OCI-LY1 (cell line): ENCODE results near the gene HAS3.

ENCODE experiments used
- H2AFZ ChIP-seq: fragments of 200-600 bp; sonication (generic), shearing (Covaris generic); 2 replicates; pipeline ENCODE4 v1.6.0; 2014; ENCODE audit warnings: antibody characterized with exemption, mild to moderate bottlenecking, low read length
- H3F3A ChIP-seq: fragments of 200-600 bp; sonication (generic), shearing (Covaris generic); 2 replicates; pipeline ENCODE4 v1.6.0; 2014; ENCODE audit warnings: mild to moderate bottlenecking, antibody characterized with exemption, low read length, moderate library complexity; ENCODE audit not compliant: insufficient read depth
- H3K27ac ChIP-seq: fragments of 200-600 bp; sonication (generic); 2 replicates; pipeline ENCODE4 v1.5.1; 2014; ENCODE audit warnings: low read length, mixed run types, mild to moderate bottlenecking, low read depth; ENCODE audit not compliant: poor library complexity, severe bottlenecking
- H3K27me3 ChIP-seq: fragments of 200-600 bp; sonication (generic); 2 replicates; pipeline ENCODE4 v1.6.0; 2014; ENCODE audit warnings: antibody characterized with exemption, mild to moderate bottlenecking, low read length, moderate library complexity; ENCODE audit not compliant: insufficient read depth
- H3K36me3 ChIP-seq: fragments of 200-600 bp; sonication (generic); 2 replicates; pipeline ENCODE4 v1.6.1; 2014; ENCODE audit warnings: mild to moderate bottlenecking, antibody characterized with exemption, low read length, moderate library complexity, mixed read lengths; ENCODE audit not compliant: insufficient read depth
- H3K4me1 ChIP-seq: fragments of 200-600 bp; sonication (generic); 2 replicates; pipeline ENCODE4 v1.5.1; 2014; ENCODE audit warnings: mild to moderate bottlenecking, low read length, moderate library complexity; ENCODE audit not compliant: insufficient read depth, severe bottlenecking
- H3K4me2 ChIP-seq: fragments of 200-600 bp; sonication (generic), shearing (Covaris generic); 2 replicates; pipeline ENCODE4 v1.6.1; 2014; ENCODE audit warnings: low read length
- H3K4me3 ChIP-seq: fragments of 200-600 bp; sonication (generic); 2 replicates; pipeline ENCODE4 v1.5.1; 2014; ENCODE audit warnings: low read length, low read depth, mild to moderate bottlenecking, mixed read lengths; ENCODE audit not compliant: poor library complexity, severe bottlenecking
- H3K79me2 ChIP-seq: fragments of 200-600 bp; shearing (Covaris generic); 2 replicates; pipeline ENCODE4 v1.6.1; 2016; ENCODE audit warnings: mixed run types, low read length, mixed read lengths; ENCODE audit not compliant: insufficient read depth
- H3K9ac ChIP-seq: fragments of 200-600 bp; sonication (generic), shearing (Covaris generic); 2 replicates; pipeline ENCODE4 v1.6.1; 2014; ENCODE audit warnings: mild to moderate bottlenecking, low read length, mixed read lengths
- H3K9me2 ChIP-seq: fragments of 200-600 bp; sonication (generic), shearing (Covaris generic); 2 replicates; pipeline ENCODE4 v1.6.1; 2014; ENCODE audit warnings: low read depth, mild to moderate bottlenecking, low read length, mixed read lengths
- H3K9me3 ChIP-seq: fragments of 200-600 bp; shearing (Covaris generic); 2 replicates; pipeline ENCODE4 v1.6.1; 2014; ENCODE audit warnings: low read length, mixed read lengths
- H4K20me1 ChIP-seq: fragments of 200-600 bp; sonication (generic), shearing (Covaris generic); 2 replicates; pipeline ENCODE4 v1.6.0; 2016; ENCODE audit warnings: mild to moderate bottlenecking, low read length; ENCODE audit not compliant: insufficient read depth
- CTCF ChIP-seq: fragments of 200-600 bp; sonication (generic), shearing (Covaris generic); IDR thresholded peaks from 2 replicates; pipeline ENCODE4 v1.5.1; 2017; ENCODE audit warnings: mild to moderate bottlenecking, antibody characterized with exemption, low read length, moderate library complexity, mixed read lengths
- EZH2 ChIP-seq: fragments of 200-600 bp; sonication (generic), shearing (Covaris generic); IDR thresholded peaks from 2 replicates; pipeline ENCODE4 v1.8.0; 2017; ENCODE audit warnings: borderline replicate concordance, mixed run types, mild to moderate bottlenecking, antibody characterized with exemption, low read length, moderate library complexity, mixed read lengths

HAS3 gene

GRCh38 chr16:69105501-69106361 is at the start of gene HAS3:
Gene HAS3, plus strand, starts transcription at chr16:69105653. Its CDS starts 3,743 bp downstream, at chr16:69109396.
- Histone ChIP-seq H3K4me3 (peak within 1 kb of the TSS; percentile 62), H3K9ac (peak within 1 kb of the TSS; percentile 39; the same call in 1 of the 2 replicates), H3K4me1 (peaks cover 17% of the 10 kb centered on the region), H3K27me3 (peaks cover 10% of the 10 kb centered on the region), H3K36me3 (peaks cover 5% of the 10 kb centered on the region; the same call in 1 of the 2 replicates), H4K20me1 (no peaks in the 10 kb centered on the region), H3K4me2 (peak within 1 kb of the TSS; percentile 85), H3F3A (no peaks in the 10 kb centered on the region), H3K9me3 (no peaks in the 10 kb centered on the region), H3K27ac (no peak within 1 kb of the TSS), H3K9me2 (no peaks in the 10 kb centered on the region), H2AFZ (no peak within 1 kb of the TSS), H3K79me2 (no peaks in the 10 kb centered on the region)
- no peak for TF ChIP-seq EZH2
- TF ChIP-seq CTCF = peak; percentile 42; the same call in 1 of the 2 replicates

GRCh38 chr16:69055980-69056379 is 49.5 kb upstream of the HAS3 start:
- no peak overlapping the region for H3K4me3 ChIP-seq
- no peak overlapping the region for H3K27ac ChIP-seq
- H3K9me3 ChIP-seq = no peaks in the 10 kb centered on the region
- no peak for TF ChIP-seq EZH2
- TF ChIP-seq CTCF = no peak
- H3K4me2 ChIP-seq = no peak overlapping the region
- no peaks in the 10 kb centered on the region for H3K36me3 ChIP-seq
- H3F3A ChIP-seq = no peaks in the 10 kb centered on the region
- no peaks in the 10 kb centered on the region for H3K9me2 ChIP-seq
- H2AFZ ChIP-seq = no peak overlapping the region
- H4K20me1 ChIP-seq = no peaks in the 10 kb centered on the region
- H3K27me3 ChIP-seq = no peaks in the 10 kb centered on the region
- H3K79me2 ChIP-seq = no peaks in the 10 kb centered on the region
- H3K4me1 ChIP-seq = no peaks in the 10 kb centered on the region
- H3K9ac ChIP-seq = no peak overlapping the region

GRCh38 chr16:69056421-69056820 is 49.0 kb upstream of the HAS3 start:
- no peaks in the 10 kb centered on the region for H3K9me2 ChIP-seq
- H3K79me2 ChIP-seq = no peaks in the 10 kb centered on the region
- no peaks in the 10 kb centered on the region for H4K20me1 ChIP-seq
- no peak overlapping the region for H2AFZ ChIP-seq
- no peaks in the 10 kb centered on the region for H3K36me3 ChIP-seq
- H3K27me3 ChIP-seq = no peaks in the 10 kb centered on the region
- TF ChIP-seq CTCF (no peak), EZH2 (no peak)
- H3K27ac ChIP-seq = no peak overlapping the region
- H3K4me2 ChIP-seq = no peak overlapping the region
- no peaks in the 10 kb centered on the region for H3K9me3 ChIP-seq
- no peaks in the 10 kb centered on the region for H3F3A ChIP-seq
- no peak overlapping the region for H3K4me3 ChIP-seq
- no peaks in the 10 kb centered on the region for H3K4me1 ChIP-seq
- no peak overlapping the region for H3K9ac ChIP-seq
